Thoracic aorta (tissue), 2 donors: Measurements from ENCODE around the gene SNX14. TPM values are rescaled to one million over a fixed set of nuclear protein-coding genes. Genes with fewer than 3 reads are reported as not detected.

Source experiments
- ATAC-seq: fragments of 150-250 bp; one replicate; pipeline ENCODE4 v1.8.0; 2017; ENCODE audit warnings: low read depth; ENCODE audit not compliant: insufficient number of reproducible peaks, low FRiP score
- DNase-seq: peaks from one replicate; pipeline ENCODE4 v3.0.0-alpha.2; 2020; ENCODE audit warnings: low spot score
- H3K27ac ChIP-seq, 2 donors: fragments of 200-600 bp; sonication (generic); 1 replicate in 1 of 2; 2 replicates in 1 of 2; pipeline ENCODE4 v1.5.1; 2016; ENCODE audit warnings: mild to moderate bottlenecking in 2 of 2, moderate library complexity in 2 of 2
- H3K27me3 ChIP-seq: fragments of 200-600 bp; sonication (generic); replicated peaks from 2 replicates; pipeline ENCODE4 v1.6.0; 2016; ENCODE audit warnings: mild to moderate bottlenecking; ENCODE audit not compliant: insufficient read depth
- H3K36me3 ChIP-seq: fragments of 200-600 bp; sonication (generic); one replicate; pipeline ENCODE4 v1.5.1; 2016
- H3K4me1 ChIP-seq, 2 donors: fragments of 200-600 bp; sonication (generic); 1 replicate in 1 of 2; 2 replicates in 1 of 2; pipeline versions ENCODE4 v1.5.1 to v1.6.0; 2016; ENCODE audit warnings: low read depth in 2 of 2, mild to moderate bottlenecking in 1 of 2; ENCODE audit not compliant: control insufficient read depth in 1 of 2
- H3K4me3 ChIP-seq: fragments of 200-600 bp; sonication (generic); 2 replicates; pipeline ENCODE4 v1.5.1; 2016; ENCODE audit warnings: mild to moderate bottlenecking
- H3K9me3 ChIP-seq: fragments of 200-600 bp; sonication (generic); 2 replicates; pipeline ENCODE4 v1.5.1; 2016
- CTCF ChIP-seq: fragments of 200-600 bp; sonication (generic); IDR thresholded peaks from one replicate; pipeline ENCODE4 v1.5.1; 2019; ENCODE audit warnings: antibody characterized with exemption
- total RNA-seq, 2 donors: library from RNA; depleted of rRNA; stranded (reverse); fragments of >200 nt; gene quantifications; one replicate each; pipeline versions ENCODE4 v1.1.0 to v1.2.3, GENCODE V29; 2016

SNX14 gene
- total RNA-seq, 2 donors from 2014 or later, result 66.5 to 131 TPM

DNA sequence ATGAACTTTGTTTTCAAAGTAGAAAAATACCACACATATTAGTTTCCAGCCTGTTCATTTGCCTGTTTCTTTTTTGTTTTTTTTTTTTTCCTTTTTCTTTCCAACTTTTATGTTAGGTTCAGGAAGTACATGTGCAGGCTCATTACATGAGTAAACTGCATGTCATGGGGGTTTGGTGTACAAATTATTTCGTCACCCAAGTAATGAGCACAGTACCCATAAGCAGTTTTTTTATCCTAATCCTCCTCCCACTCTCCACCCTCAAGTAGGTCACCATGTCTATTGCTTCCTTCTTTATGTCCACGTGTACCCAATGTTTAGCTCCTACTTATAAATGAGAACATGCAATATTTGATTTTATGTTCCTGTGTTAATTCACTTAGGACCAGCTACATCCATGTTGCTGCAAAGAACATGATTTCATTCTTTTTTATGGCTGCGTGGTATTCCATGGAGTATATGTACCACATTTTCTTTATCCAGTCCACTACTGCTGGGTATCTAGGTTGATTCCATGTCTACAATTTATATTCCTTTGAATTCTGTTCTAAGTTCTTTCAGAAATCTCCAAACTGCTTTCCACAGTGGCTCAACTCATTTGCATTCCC, 31.8 kb downstream of the SNX14 start:
- no peak for ATAC-seq
- no peaks in the 10 kb centered on the region for H3K27me3 ChIP-seq
- H3K4me1 ChIP-seq, result no peaks in the 10 kb centered on the region
- H3K36me3 ChIP-seq, result peaks cover 6% of the 10 kb centered on the region
- no peak for TF ChIP-seq CTCF
- H3K27ac ChIP-seq, result no peak overlapping the region
- no peaks in the 10 kb centered on the region for H3K9me3 ChIP-seq
- DNase-seq, result no peak
- no peak overlapping the region for H3K4me3 ChIP-seq

- DNase-seq (no peak), ATAC-seq (no peak)
- H3K27ac ChIP-seq, result no peak overlapping the region
- H3K27me3 ChIP-seq, result no peaks in the 10 kb centered on the region
- H3K36me3 ChIP-seq, result peaks cover 8% of the 10 kb centered on the region
- H3K4me1 ChIP-seq, result no peaks in the 10 kb centered on the region
- H3K9me3 ChIP-seq, result no peaks in the 10 kb centered on the region
- TF ChIP-seq CTCF, result no peak
- no peak overlapping the region for H3K4me3 ChIP-seq
Measured at GRCh38 chr6:85556992-85557668, 36.5 kb downstream of the SNX14 start.

DNA sequence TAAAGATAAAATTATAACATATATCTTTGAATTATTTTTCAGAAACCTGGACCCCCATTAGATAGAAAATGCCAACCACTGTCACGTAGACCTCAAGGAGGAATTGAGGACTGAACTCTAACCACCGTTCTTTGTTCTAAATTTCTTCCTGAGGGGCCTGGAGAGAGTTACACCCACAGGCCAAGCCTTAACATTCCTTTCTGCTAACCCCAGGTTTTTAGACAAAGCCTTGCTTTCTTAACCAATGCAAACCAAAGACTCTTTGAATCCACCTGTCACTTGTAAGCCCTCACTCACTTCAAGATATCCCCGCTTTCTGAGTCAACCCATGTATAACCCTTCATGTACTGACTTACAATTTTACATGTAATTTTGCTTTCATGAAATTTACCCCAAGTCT, 41.0 kb downstream of the SNX14 start:
- Histone ChIP-seq H3K27ac (no peak overlapping the region), H3K27me3 (no peaks in the 10 kb centered on the region), H3K36me3 (peaks cover 8% of the 10 kb centered on the region), H3K9me3 (no peaks in the 10 kb centered on the region), H3K4me3 (no peak overlapping the region), H3K4me1 (no peaks in the 10 kb centered on the region)
- ATAC-seq (no peak), DNase-seq (no peak)
- TF ChIP-seq CTCF, result no peak

DNA sequence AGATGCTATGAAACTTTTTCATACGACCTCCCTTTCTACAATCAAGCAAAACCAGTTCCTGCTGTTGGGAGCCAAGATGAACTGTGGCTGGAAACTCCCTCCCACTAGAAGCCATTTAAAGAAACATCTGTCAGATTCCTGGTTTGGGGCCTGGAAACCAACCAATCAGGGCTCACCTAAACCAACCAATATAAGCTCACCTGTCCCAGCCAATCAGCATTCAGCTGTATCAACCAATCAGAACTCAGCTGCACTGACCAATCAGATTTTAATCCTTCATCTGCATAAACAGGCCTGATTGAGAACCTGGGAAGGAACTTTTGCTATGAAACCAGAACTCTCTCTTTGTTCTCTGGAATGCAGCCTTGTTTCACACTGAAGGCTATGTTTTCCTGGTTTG, 42.4 kb downstream of the SNX14 start:
- no peak overlapping the region for H3K27ac ChIP-seq
- ATAC-seq (no peak), DNase-seq (no peak)
- H3K27me3 ChIP-seq, result no peaks in the 10 kb centered on the region
- no peaks in the 10 kb centered on the region for H3K9me3 ChIP-seq
- no peak for TF ChIP-seq CTCF
- no peaks in the 10 kb centered on the region for H3K4me1 ChIP-seq
- peaks cover 8% of the 10 kb centered on the region for H3K36me3 ChIP-seq
- no peak overlapping the region for H3K4me3 ChIP-seq

DNA sequence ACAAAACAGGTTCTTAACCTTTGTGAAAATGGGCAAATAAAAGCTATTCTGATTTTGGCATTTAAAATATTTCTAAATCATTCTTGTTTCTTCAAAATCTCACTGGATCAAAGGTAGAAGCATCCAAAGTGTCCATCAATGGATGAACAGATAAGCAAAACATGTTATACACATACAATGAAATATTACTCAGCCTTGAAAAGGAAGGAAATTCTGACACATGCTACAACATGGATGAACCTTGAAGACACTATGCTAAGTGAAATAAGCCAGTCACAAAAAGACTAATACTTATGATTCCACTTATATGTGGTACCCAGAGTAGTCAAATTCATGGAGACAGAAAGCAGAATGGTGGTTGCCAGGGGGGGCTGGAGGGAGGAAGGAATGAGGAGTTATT, 45.9 kb downstream of the SNX14 start:
- DNase-seq (no peak), ATAC-seq (no peak)
- TF ChIP-seq CTCF, result no peak
- Histone ChIP-seq H3K36me3 (peaks cover 1% of the 10 kb centered on the region), H3K27ac (no peak overlapping the region), H3K4me1 (no peaks in the 10 kb centered on the region), H3K9me3 (no peaks in the 10 kb centered on the region), H3K4me3 (no peak overlapping the region), H3K27me3 (no peaks in the 10 kb centered on the region)
